Measurements from ENCODE around the gene CHDH.

DNA sequence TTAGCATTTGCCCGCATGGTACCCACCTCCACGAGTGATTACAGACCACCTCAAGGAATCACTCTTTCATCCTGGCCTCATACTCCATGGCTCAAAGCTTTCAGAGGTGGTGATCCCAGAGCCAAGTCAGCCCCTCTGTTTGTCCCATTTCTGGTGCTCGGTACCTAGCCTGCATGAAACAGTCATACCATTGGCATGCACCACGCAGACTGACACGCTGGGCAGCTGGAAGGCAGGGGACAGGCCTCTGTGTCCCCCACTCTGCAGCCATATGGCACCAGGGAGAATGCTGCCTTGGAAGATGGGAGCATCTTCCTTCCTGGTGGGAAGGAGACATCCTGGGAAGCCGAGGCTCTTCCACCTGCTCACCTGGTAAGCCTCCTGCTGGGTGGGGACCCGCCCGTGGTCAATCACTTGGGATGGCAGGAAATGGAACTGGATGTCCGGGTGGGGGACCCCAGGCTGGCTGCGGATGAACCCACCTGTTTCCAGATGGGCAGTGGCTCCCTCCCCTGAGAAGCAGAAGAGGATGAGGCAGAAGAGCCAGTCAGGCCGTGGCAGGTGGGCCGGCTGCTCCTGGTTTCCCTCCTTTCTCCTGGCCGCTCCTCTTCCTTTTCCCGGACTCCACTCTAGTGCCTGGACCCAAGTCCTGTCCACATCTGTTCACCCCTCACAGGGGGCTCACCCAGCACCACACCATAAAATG lies 26.9 kb downstream of the CHDH start:
- no peak for TF ChIP-seq POLR2A (IDR thresholded peaks at IDR 0.05; ENCODE audit: low read length)
- TF ChIP-seq GATA1 (IDR thresholded peaks at IDR 0.05; ENCODE audit: low read depth, low read length), result no peak
